LoVo (cell line): ENCODE measurements around the gene ATP6AP1.
"Not testable (repeated sequence)": the region's sequence is repeated elsewhere in the genome, so short reads cannot be mapped to it uniquely, and the experiment has no call there.

Experiments
- DNase-seq: peaks from one replicate; pipeline ENCODE4 v3.0.0-alpha.2; 2016; ENCODE audit warnings: low spot score

ATP6AP1 gene, protein sequence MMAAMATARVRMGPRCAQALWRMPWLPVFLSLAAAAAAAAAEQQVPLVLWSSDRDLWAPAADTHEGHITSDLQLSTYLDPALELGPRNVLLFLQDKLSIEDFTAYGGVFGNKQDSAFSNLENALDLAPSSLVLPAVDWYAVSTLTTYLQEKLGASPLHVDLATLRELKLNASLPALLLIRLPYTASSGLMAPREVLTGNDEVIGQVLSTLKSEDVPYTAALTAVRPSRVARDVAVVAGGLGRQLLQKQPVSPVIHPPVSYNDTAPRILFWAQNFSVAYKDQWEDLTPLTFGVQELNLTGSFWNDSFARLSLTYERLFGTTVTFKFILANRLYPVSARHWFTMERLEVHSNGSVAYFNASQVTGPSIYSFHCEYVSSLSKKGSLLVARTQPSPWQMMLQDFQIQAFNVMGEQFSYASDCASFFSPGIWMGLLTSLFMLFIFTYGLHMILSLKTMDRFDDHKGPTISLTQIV

DNA sequence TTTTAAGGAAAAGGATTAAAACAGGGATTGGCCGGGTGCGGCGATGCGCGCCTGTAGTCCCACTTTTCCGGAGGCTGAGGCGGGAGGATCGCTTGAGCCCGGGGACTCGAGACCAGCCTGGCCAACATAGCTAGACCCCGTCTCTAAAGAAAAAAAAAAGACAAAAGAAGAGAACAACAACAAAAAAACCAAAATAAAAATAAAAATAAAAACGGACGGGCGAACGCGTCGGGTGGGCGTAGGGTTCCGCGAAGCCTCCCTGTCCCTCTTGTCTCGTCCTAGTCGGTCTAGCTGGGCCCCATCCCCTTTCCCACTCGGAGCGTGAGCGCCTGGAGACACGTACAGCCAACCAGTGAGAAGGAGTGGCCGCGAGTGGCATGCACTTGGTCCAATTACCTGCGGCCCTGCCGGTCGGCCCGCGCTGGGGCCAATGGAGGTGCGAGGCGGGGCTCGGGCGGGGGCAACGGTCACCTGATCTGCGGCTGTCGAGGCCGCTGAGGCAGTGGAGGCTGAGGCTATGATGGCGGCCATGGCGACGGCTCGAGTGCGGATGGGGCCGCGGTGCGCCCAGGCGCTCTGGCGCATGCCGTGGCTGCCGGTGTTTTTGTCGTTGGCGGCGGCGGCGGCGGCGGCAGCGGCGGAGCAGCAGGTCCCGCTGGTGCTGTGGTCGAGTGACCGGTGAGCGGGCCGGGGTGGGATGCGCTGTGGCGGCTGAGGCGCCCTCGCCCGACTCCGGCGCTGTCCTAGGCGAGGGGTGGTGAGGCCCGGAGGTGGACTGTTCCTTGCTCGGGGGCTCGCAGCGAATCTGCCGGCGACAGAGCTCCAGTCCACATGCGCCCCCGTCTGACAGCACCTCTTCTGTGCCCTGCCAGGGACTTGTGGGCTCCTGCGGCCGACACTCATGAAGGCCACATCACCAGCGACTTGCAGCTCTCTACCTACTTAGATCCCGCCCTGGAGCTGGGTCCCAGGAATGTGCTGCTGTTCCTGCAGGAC lies at the start of gene ATP6AP1:
Gene ATP6AP1 (plus strand): TSS at position 502 of the 996 bp plus-strand sequence. CDS start 16 bp downstream, at position 518.
- peak; percentile 87 for DNase-seq

DNA sequence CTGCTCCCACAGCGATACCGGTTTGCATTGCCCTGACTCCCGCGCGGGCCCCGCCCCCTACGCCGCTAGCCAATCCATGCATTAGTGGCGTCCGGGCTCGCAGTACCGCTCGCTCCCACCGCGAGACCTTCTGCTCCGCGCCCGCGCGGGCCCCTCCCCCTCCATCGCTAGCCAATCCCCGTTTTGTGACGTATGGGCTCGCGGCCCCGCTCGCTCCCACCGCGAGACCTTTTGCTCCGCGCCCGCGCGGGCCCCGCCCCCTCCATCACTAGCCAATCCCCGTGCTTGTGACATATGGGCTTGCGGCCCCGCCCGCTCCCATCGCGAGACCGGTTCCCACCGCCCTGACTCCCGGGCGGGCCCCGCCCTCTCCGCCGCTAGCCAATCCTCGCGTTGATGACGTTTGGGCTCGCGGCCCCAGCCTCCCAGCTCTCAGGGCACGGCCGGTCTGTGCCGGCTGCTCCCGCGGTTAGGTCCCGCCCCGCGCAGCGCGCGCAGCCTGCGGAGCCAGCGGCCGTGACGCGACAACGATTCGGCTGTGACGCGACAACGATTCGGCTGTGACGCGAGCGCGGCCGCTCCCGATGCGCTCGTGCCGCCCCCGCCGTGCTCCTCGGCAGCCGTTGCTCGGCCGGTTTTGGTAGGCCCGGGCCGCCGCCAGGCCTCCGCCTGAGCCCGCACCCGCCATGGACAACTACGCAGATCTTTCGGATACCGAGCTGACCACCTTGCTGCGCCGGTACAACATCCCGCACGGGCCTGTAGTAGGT lies 49.5 kb upstream of the ATP6AP1 start, which contains the start of gene EMD:
Gene EMD (plus strand): TSS at position 497 of the 770 bp plus-strand sequence. CDS start 190 bp downstream, at position 687.
- peak; percentile 92 for DNase-seq

DNA sequence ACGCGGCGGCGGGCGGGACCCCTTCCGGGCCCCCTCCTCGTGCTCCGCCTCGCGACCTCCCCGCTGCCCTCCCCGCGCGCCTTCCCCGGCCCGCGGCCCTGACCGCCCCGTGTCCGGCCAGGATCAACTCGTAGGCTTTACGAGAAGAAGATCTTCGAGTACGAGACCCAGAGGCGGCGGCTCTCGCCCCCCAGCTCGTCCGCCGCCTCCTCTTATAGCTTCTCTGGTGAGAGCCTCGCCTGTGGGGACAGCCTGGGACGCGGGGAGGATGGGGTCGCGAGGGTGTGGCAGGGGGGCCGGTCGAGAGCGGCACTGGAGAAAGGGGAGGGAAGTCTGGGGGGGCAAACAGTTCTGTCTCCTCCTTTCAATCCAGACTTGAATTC lies 48.9 kb upstream of the ATP6AP1 start:
- no peak for DNase-seq

DNA sequence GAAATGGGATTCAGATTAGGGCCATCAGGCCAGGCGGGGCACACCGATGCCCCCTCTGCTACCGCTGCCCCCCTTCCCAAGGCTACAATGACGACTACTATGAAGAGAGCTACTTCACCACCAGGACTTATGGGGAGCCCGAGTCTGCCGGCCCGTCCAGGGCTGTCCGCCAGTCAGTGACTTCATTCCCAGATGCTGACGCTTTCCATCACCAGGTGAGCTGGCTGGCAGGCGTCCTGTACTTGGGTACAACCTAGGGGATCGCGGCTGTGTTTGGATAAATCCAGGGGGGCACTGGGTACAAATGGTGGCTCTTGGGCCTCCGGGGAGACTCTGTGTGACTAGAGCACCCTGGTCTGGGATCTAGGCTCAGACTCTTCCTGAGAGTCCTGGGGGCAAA lies 48.3 kb upstream of the ATP6AP1 start:
- no peak for DNase-seq

DNA sequence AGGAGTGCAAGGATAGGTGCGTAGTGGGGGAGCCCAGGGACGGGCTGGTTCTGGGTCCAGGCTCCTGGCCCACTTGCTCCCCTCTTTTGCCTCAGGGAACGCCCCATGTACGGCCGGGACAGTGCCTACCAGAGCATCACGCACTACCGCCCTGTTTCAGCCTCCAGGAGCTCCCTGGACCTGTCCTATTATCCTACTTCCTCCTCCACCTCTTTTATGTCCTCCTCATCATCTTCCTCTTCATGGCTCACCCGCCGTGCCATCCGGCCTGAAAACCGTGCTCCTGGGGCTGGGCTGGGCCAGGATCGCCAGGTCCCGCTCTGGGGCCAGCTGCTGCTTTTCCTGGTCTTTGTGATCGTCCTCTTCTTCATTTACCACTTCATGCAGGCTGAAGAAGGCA lies 47.7 kb upstream of the ATP6AP1 start:
- no peak for DNase-seq

DNA sequence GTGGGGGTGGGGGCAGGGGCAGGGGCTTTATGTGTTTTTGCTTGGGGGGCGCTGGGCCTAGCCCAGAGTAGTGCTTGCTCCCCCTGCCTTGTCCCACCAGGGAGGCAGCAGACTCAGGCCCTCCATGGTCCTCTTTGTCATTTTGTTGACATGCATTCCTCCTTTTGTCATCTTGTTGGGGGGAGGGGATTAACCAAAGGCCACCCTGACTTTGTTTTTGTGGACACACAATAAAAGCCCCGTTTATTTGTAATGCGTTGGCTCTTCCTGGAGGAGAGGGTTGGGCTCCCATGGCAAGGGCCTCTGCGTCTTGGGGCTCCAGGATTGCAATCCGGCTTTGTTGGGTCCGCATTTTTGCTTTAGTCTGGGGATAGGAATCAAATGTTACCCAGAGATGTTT lies 47.2 kb upstream of the ATP6AP1 start:
- no peak for DNase-seq

DNA sequence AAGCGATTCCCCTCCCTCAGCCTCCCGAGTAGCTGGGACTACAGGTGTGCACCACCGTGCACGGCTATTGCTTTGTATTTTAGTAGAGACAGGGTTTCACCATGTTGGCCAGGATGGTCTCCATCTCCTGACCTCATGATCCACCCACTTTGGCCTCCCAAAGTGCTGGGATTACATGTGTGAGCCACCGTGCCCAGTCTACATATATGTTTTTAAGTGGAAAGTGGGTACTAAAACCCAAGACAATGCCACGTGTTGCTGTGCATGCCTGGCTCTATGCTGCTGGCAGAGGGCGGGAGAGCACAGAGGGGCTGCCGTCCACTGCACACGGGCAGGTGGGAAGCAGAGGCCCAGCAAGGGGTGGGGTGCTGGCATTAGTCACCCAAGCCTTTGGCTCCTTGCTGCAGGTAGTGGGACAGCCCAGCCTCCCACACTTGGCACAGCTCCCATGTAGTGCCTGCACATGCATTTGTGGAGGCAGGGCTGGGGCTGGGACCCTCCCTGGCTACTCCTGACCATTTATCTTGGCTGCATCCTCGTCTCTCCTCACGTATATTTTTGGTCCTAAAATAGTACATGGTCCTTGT lies 45.9 kb upstream of the ATP6AP1 start:
- DNase-seq: no peak

DNA sequence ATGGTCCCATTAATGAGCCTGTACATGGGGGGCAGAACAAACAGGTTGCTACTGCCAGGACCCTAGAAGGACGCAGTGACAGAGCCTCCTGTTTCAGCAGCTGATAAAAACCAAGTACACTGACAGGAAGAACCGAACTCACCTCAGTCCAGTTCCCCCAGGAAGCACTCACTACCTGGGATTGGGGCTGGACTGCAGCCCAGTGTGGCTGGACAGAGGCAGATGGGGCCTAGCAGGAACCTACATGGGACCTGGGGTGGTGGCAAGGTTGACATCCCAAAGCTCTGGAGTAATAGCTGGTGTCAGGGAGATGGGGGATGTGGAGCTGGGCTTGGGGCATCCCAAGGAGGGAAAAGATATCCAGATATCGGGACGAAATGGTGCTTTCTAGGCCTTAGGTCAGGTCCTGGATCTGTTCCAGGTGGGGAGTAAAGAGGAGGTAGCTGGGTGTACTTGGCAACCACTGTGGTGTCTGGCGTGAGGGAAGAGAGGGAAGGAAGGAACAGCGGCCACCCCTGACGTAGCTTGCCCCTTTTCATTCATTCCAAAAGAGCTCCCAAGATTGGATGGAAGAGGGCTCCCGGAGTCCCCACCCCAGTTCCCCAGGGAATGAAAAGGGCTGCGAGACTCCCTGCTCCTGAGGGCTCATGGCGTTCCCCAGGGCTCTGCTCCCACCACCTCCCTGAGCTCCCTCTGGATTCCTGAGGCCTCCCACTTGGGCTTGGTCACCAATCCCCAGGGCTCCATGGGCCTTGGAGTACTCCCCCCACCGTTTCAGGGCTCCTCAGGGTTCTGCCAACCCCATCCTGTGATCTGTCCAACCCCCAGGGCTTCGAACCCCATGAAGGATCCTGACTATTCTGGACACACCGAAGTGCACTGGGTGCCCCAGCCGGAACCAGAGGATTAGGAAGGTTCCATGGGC lies 44.9 kb upstream of the ATP6AP1 start:
- DNase-seq: no peak

DNA sequence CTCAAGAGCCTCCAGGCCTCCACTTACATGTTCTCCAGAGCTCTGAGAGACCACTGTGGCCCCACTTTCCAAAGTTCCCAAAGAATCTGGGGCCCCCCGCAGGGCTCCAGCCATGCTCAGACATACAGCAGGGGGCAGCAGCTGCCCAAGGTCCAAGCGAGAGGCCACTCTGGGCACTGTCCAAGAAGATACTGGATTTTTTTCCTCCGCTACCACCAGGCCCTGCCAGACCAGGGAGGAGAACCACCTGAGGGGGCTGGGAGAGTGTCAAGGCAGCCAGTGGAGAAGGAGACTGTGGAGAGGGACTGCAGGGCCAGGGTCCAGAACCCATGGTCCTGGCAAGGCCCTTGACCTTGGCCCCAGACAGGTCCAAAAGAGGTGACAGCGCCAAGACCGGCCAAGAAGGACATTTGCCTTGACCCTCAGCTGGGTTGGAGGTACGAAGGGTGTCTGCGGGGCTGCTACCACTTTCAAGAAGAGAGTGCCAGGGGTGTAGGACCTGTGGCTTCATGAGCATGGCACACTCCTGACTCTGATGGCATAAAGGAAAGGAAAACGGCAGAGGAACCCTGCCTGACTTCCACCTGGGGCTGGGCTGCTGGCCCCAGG lies 44.1 kb upstream of the ATP6AP1 start:
- no peak for DNase-seq

DNA sequence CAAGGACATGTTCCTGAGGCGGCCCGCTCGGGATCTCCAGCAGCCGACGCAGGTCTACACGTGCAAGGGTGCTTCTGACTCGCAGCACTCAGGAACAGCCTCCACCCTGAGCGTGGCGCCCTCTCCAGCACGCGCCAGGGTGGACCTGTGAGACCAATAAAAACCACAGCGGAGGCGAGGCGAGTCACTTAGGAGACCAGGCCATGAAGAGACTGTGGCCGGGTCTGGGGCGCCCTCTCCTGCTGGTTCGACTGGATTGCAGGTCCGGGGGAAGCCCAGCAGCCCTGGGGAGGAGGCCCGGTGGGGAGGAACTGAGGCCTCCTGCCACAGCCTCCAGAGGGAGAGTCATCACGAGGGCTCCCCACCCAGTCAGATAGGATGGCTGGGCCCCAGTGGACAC lies 40.4 kb upstream of the ATP6AP1 start:
- DNase-seq: not testable (repeated sequence)

DNA sequence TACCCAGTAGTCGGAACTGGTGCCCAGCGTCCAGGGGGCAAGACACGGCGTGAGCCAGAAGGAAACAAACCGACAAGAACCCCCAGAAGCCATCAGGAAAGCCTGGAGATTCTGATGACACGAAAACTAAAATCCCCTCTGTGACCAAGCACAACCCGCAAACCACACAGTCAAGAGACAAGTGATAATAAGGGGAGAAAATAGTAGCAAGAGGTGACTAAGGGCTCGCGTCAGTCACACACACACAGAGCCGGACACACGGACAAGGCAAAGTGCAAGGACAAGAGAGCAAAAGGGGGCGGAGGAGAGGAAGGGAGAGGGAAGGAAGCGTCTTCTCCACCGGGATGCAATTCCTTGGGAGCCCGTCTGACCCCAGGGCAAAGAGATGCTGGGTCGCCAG lies 39.8 kb upstream of the ATP6AP1 start:
- DNase-seq: not testable (repeated sequence)

DNA sequence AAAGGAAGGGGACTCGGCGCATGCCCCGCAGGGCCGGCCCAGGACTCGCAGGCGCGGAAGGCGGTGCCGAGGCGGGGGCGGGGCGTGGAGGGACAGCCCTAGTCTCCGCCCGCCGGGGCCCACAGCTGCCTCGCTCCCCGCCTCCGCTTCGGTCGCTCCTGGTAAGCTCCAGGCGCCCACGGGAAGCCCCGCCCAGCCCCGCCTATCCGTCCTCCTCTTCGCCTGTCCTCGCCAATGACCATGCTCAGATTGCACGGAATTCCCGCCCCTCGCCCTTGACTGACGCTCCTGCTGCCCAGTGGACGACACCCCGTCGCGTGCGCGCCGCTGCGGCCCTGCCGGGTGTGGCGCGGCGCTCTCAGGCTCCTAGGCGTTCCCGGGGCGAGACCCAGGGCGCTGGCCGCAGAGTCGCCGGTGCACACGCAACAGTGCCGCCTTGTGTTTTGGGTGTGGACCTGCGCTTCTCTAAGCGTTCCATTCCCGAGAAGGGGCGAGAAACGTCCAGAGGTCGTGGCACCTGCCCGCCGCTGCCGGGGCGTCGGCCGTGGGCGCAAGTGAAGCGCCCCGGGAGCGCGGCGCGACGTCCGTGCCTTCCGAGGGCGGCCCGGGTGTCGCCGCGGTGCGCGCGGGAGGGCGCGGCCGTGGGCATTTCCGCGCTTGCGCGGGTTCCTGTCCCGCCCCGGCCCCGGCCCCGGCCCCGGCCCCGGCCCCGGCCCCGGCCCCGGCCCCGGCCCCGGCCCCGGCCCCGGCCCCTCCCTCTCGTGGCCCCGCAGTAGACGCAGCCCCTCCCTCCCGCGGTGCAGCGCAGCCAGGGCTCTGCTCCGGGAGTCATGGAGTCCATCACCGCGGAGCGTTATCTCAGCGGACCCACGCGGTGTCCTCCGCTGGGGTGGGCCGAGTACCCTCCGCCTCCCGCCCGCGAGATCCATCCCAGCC lies 38.4 kb upstream of the ATP6AP1 start:
- DNase-seq: not testable (repeated sequence)

DNA sequence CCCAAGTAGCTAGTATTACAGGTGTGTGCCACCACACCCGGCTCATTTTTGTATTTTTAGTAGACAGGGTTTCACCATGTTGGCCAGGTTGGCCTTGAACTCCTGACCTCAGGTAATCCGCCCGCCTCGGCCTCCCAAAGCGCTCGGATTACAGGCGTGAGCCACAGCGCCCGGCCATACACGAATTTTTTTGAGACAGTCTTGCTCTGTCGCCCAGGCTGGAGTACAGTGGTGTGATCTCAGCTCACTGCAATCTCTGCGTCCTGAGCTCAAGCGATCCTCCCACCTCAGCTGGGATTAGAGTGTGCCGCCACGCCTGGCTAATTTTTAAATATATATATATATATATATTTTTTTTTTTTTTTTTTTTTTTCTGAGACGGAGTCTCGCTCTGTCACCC lies 32.1 kb upstream of the ATP6AP1 start:
- not testable (repeated sequence) for DNase-seq

DNA sequence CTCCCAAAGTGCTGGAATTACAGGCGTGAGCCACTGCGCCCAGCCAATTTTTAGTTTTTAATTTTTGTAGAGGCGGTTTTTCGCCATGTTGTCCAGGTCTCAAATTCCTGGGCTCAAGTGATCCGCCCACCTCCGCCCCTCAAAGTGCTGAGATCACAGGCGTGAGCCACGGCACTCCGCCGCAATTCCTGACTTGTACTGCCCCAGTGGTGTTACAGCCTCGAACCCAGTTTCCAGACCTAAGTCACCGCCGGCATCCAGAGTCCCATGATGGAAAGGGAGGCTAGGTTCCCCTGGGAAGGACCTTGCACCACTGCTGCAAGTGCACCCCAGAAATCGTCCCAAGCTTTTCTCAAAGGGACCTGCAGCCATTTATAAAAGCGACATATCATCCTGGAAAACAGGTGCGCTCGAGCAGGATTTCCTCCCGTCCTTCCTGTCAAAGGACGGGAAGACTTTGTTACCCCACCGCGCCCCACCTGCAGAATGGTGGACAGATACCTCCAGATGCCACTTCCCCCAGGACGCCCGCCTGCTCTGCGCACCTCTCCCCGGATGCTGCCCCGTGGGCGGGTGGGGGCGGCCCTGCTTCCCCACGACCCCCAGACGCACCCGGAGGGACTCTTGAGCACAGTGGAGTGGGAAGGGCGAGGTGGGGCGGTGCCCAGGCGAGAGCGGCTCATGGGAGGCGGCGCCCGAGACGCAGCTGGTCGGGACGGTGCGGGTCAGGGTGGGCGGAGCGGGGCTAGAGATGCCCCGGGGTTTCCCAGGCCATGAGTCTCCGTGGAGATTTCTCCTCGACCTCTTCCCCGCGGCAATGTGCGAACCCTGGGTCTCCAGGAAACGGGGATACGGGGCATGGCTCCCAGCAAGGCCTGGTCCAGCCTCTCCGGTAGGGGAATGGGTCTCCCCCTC lies 31.2 kb upstream of the ATP6AP1 start:
- DNase-seq: peak; percentile 65

DNA sequence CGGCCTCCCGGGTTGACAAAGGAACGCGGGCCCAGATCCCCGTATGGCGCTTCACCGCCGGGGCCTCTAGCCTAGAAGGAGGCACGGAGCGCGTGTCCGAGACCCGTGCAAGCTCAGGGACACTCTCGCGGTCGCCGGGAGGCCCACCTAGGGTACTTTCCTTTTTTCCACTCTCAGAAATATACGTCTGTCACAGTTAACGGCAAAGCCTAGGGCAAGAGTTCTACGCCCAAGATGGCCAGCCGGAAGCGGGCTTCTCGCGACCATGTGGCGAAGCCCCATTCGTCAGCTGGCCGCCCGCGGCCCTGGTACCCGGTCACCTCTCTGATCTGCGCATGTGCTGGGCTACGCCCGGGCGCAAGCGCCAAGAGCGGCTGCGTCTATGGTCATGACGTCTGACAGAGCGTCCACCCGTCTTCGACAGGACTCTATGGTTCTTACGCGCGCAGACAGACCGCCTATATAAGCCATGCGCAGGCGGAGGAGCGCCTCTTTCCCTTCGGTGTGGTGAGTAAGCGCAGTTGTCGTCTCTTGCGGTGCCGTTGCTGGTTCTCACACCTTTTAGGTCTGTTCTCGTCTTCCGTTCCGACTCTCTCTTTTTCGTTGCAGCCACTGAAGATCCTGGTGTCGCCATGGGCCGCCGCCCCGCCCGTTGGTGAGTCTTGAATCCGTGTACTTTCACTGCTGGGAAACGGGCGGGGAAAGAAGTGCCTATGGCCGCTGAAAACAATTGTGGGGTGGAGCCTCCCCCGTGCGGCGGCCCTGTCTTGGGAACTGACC lies 30.4 kb upstream of the ATP6AP1 start, which contains the start of gene RPL10:
Gene RPL10 (plus strand): TSS at position 490 of the 780 bp plus-strand sequence. CDS start 143 bp downstream, at position 633.
- peak; percentile 92 for DNase-seq

DNA sequence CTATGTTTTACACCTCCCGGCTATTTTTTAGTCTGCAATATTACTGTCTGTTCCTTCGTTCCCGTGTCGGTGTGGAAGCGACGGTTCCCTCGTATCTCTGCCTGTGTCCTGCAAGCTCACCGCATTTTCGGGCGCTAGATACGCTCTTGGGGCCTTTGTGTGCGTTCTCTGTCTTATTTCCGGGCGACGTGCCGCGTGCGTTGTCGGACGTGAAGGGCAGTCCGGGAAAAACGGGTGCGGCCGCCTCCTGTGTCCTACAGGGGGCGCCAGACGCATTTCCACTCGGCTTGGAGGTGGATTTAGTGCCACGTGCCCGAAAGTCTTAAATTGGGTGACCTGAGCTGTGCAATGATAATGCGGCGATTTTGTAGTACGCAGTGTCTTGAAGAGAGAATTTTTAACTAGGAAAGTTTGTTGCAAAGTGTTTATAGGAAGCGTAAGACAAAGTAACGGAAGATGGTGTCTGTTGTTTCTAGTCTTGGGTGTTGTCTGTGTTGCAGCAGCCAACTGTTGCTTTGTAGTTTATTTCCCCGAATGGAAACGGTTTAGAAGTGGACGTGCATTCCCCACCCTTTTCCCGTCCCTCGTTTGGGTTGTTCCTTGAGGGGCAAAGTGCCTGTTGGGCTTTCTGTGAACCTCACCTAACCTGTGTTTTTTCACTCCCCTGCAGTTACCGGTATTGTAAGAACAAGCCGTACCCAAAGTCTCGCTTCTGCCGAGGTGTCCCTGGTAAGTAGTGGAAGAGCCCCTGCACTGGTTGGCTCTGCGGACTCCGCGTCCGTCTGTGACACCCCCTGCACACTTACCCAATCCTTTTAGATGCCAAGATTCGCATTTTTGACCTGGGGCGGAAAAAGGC lies 29.6 kb upstream of the ATP6AP1 start:
- peak; percentile 60 for DNase-seq
